HFF-Myc (cell line): ENCODE data around the gene KLHL30.

Source experiments
- DNase-seq: peaks from one replicate; pipeline ENCODE4 v3.0.0-alpha.2; 2011; ENCODE audit warnings: low read depth; ENCODE audit errors: extremely low read depth
- H3K4me3 ChIP-seq: replicated peaks from 2 replicates; pipeline ENCODE4 v1.5.1; 2011; ENCODE audit warnings: low read depth, mild to moderate bottlenecking, control low read depth, low read length
- CTCF ChIP-seq: IDR thresholded peaks from 2 replicates; pipeline ENCODE4 v1.5.1; 2012; ENCODE audit warnings: mild to moderate bottlenecking, low read depth, low read length, control low read depth; ENCODE audit errors: missing control alignments

The KLHL30 gene

GRCh38 chr2:238094438-238095022 is 43.9 kb upstream of the KLHL30 start:
- TF ChIP-seq CTCF = no peak
- no peak for DNase-seq
- no peak overlapping the region for H3K4me3 ChIP-seq

- no peak overlapping the region for H3K4me3 ChIP-seq
- no peak for TF ChIP-seq CTCF
- no peak for DNase-seq
Observed at GRCh38 chr2:238095143-238095542, 43.3 kb upstream of the KLHL30 start.

GRCh38 chr2:238096311-238097011 is 42.0 kb upstream of the KLHL30 start:
- no peak overlapping the region for H3K4me3 ChIP-seq
- no peak for TF ChIP-seq CTCF
- DNase-seq = no peak

GRCh38 chr2:238097201-238097987 is 41.1 kb upstream of the KLHL30 start:
- no peak for DNase-seq
- TF ChIP-seq CTCF = no peak
- no peak overlapping the region for H3K4me3 ChIP-seq

- peak; percentile 50 for DNase-seq
- no peak overlapping the region for H3K4me3 ChIP-seq
Observed at GRCh38 chr2:238097988-238098871, 40.2 kb upstream of the KLHL30 start.

More at GRCh38 chr2:238097988-238098871, 40.2 kb upstream of the KLHL30 start:
- no peak for TF ChIP-seq CTCF
